BE2C (cell line): ENCODE results near the gene UNG.

ENCODE experiments used
- DNase-seq: peaks from one replicate; pipeline ENCODE4 v3.0.0-alpha.2; 2020
- H3K27me3 ChIP-seq: fragments of 250-450 bp; sonication (Bioruptor Pico); 2 replicates; pipeline ENCODE4 v1.5.1; 2020; ENCODE audit warnings: mild to moderate bottlenecking
- H3K36me3 ChIP-seq: fragments of 250-450 bp; sonication (Bioruptor Pico); 2 replicates; pipeline ENCODE4 v1.5.1; 2020; ENCODE audit warnings: mild to moderate bottlenecking
- H3K4me1 ChIP-seq: fragments of 250-450 bp; sonication (Bioruptor Pico); 2 replicates; pipeline ENCODE4 v1.5.1; 2020
- H3K4me3 ChIP-seq: 2 replicates; pipeline ENCODE4 v1.5.1; 2011; ENCODE audit warnings: low read depth, low read length
- H3K9me3 ChIP-seq: fragments of 250-450 bp; sonication (Bioruptor Pico); 2 replicates; pipeline ENCODE4 v1.5.1; 2020
- TF ChIP-seq, protein P1 (sequence below): IDR thresholded peaks from 2 replicates; pipeline ENCODE4 v1.5.1; 2012; ENCODE audit warnings: mild to moderate bottlenecking, low read depth, low read length

The UNG gene

GRCh38 chr12:109065853-109066193, 31.6 kb upstream of the UNG start:
- Histone ChIP-seq H3K4me3 (no peak overlapping the region), H3K9me3 (no peaks in the 10 kb centered on the region), H3K4me1 (no peaks in the 10 kb centered on the region), H3K36me3 (peaks cover 11% of the 10 kb centered on the region), H3K27me3 (no peaks in the 10 kb centered on the region)
- DNase-seq = no peak
- TF ChIP-seq, protein P1, sequence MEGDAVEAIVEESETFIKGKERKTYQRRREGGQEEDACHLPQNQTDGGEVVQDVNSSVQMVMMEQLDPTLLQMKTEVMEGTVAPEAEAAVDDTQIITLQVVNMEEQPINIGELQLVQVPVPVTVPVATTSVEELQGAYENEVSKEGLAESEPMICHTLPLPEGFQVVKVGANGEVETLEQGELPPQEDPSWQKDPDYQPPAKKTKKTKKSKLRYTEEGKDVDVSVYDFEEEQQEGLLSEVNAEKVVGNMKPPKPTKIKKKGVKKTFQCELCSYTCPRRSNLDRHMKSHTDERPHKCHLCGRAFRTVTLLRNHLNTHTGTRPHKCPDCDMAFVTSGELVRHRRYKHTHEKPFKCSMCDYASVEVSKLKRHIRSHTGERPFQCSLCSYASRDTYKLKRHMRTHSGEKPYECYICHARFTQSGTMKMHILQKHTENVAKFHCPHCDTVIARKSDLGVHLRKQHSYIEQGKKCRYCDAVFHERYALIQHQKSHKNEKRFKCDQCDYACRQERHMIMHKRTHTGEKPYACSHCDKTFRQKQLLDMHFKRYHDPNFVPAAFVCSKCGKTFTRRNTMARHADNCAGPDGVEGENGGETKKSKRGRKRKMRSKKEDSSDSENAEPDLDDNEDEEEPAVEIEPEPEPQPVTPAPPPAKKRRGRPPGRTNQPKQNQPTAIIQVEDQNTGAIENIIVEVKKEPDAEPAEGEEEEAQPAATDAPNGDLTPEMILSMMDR = no peak

DNA sequence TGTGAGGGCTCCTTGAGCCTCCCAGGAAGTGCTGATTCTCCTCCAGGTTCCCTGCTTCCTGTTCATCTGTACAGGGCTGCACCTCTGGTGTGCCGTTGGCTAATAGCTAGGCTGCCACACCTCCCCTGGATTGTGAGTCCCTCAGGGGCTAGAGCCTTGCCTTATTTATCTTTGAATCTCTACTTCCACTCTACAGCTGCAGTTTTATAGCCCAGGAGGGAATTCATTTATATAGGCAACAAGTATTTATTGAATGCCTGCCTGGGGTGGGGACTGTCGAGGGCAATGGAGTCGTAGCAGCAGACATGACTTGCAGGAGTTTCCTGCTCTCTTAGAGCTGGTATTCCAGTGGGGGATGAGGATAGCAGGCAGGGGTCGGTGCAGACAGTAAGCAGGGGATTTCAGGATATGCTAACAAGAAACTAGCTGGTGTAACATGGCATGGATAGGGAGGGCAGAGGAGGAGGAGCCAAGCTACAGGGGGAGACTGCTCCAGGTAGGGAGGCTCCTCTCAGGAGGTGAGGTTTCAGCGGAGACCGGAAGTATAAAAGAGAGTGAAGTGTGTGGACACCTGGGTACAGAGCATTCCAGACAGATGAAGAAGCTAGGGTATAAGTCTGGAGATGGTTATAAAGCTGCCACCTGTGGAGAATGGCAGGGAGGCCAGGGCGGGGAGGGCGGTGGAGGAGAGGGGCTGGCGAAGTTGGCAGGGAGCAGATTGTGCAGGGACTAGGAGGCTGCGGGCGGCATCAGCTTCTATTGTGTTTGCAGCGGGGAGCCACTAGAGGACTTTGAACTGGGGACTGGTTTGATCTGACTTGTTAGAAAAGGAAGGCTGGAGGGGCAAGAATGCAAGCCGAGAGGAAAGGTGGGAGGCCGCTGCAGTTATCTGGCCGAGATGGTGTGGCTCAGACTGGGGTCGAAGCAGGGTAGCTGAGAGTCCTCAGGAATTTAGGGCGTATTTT, 27.8 kb upstream of the UNG start:
- H3K9me3 ChIP-seq = no peaks in the 10 kb centered on the region
- peaks cover 13% of the 10 kb centered on the region for H3K36me3 ChIP-seq
- TF ChIP-seq, protein P1 = no peak
- no peaks in the 10 kb centered on the region for H3K27me3 ChIP-seq
- no peaks in the 10 kb centered on the region for H3K4me1 ChIP-seq
- H3K4me3 ChIP-seq = no peak overlapping the region
- no peak for DNase-seq

DNA sequence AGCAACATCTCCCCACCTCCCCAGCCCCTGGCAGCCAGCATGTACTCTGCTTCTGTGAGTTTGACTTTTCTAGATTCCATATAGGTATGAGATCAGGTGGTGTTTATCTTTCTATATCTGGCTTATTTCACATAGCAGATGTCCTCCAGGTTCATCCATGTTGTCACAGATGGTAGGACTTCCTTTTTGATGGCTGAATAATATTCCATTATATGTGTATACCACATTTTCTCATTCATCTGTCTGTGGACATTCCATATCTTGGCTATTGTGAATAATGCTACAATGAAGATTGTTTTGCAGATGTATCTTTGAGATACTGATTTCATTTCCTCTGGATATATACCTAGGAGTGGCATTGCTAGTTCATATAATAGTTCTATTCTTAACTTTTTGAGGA, 22.5 kb upstream of the UNG start:
- no peak for DNase-seq
- H3K9me3 ChIP-seq = no peaks in the 10 kb centered on the region
- H3K4me1 ChIP-seq = no peaks in the 10 kb centered on the region
- H3K36me3 ChIP-seq = peaks cover 12% of the 10 kb centered on the region
- no peak overlapping the region for H3K4me3 ChIP-seq
- no peaks in the 10 kb centered on the region for H3K27me3 ChIP-seq
- TF ChIP-seq, protein P1 = no peak

DNA sequence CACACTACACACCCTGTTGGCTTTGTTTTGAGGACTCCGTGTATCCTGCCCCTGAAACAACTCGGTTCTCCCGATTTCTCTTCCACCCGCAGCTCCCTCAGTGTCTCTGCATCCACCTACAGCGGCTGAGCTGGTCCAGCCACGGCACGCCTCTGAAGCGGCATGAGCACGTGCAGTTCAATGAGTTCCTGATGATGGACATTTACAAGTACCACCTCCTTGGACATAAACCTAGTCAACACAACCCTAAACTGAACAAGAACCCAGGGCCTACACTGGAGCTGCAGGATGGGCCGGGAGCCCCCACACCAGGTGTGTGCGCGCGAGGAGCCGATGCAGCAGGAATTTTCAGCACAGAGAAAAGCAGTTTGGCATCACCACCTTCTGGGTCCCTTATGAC, 14.6 kb upstream of the UNG start:
- no peak for DNase-seq
- Histone ChIP-seq H3K4me3 (no peak overlapping the region), H3K4me1 (no peaks in the 10 kb centered on the region), H3K27me3 (no peaks in the 10 kb centered on the region), H3K9me3 (no peaks in the 10 kb centered on the region), H3K36me3 (peaks cover 27% of the 10 kb centered on the region)
- TF ChIP-seq, protein P1 = no peak

DNA sequence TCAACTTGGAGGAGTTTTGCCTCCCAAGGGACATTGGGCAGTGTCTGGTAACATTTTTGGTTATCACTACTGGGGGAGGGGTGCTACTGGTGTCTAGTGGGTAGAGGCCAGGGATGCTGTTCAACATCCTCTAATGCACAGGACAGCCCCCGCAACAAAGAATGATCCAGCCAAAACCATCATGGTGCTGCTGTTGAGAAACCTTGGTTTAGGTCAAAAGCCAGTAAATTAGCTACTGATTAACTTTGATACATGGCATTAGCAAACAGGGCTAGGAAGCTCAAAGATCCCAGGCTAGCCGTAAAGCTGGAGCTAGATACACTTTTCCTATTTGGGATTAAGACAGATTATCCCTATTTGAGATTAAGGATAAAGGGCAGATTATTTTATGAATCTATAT, 13.0 kb upstream of the UNG start:
- peaks cover 39% of the 10 kb centered on the region for H3K36me3 ChIP-seq
- no peaks in the 10 kb centered on the region for H3K27me3 ChIP-seq
- TF ChIP-seq, protein P1 = no peak
- no peak overlapping the region for H3K4me3 ChIP-seq
- no peaks in the 10 kb centered on the region for H3K9me3 ChIP-seq
- H3K4me1 ChIP-seq = no peaks in the 10 kb centered on the region
- no peak for DNase-seq

- Histone ChIP-seq H3K36me3 (peaks cover 46% of the 10 kb centered on the region), H3K27me3 (no peaks in the 10 kb centered on the region), H3K4me1 (no peaks in the 10 kb centered on the region), H3K4me3 (no peak overlapping the region), H3K9me3 (no peaks in the 10 kb centered on the region)
- TF ChIP-seq, protein P1 = no peak
- no peak for DNase-seq
Measured at GRCh38 chr12:109085590-109085989, 11.8 kb upstream of the UNG start.
